H1 (cell line): Measurements from ENCODE around the gene POU2AF3. TPM values are rescaled to one million over a fixed set of nuclear protein-coding genes. Genes with fewer than 3 reads are reported as not detected.

Source experiments
- CTCF ChIA-PET: fragments of 300-600 bp; sonication (Branson Sonifier 250); formaldehyde crosslinking; loops from one replicate; lab custom pipeline; 2021; ENCODE audit not compliant: partially characterized antibody; lab: Charles Lee
- POLR2A ChIA-PET: fragments of 300-600 bp; sonication (Branson Sonifier 250); formaldehyde crosslinking; loops from one replicate; lab custom pipeline; 2021; ENCODE audit warnings: inconsistent platforms; ENCODE audit not compliant: partially characterized antibody; lab: Charles Lee
- DNase-seq, 2 experiments: peaks; one replicate each; pipeline versions ENCODE4 v3.0.0 to v3.0.0-alpha.2; 2010 to 2022; ENCODE audit warnings: low spot score in 2 of 2, low read depth in 1 of 2, mixed read lengths in 1 of 2
- FAIRE-seq: peaks from 2 replicates; lab custom pipeline; 2011; peaks lifted over from hg19 to GRCh38; lab: Jason Lieb, UNC
- H2AFZ ChIP-seq: 2 replicates; pipeline ENCODE4 v1.8.1; 2012; ENCODE audit warnings: low read length, inconsistent platforms
- H2AK5ac ChIP-seq: 2 replicates; pipeline ENCODE4 v1.6.1; 2013; ENCODE audit warnings: low read depth, low read length
- H2BK120ac ChIP-seq: replicated peaks from 2 replicates; pipeline ENCODE3; 2013; ENCODE audit warnings: low read depth, low read length, inconsistent platforms
- H2BK12ac ChIP-seq: 2 replicates; pipeline ENCODE4 v1.6.1; 2013; ENCODE audit warnings: low read depth, low read length
- H2BK15ac ChIP-seq: 2 replicates; pipeline ENCODE4 v1.6.1; 2013; ENCODE audit warnings: low read length
- H2BK20ac ChIP-seq: 2 replicates; pipeline ENCODE4 v1.6.1; 2013; ENCODE audit warnings: low read length
- H2BK5ac ChIP-seq: 2 replicates; pipeline ENCODE4 v1.6.1; 2013; ENCODE audit warnings: low read depth, low read length
- H3K14ac ChIP-seq: 2 replicates; pipeline ENCODE4 v1.6.1; 2013; ENCODE audit warnings: inconsistent platforms; ENCODE audit not compliant: insufficient read length
- H3K18ac ChIP-seq: 2 replicates; pipeline ENCODE4 v1.6.1; 2013; ENCODE audit warnings: low read length; ENCODE audit errors: extremely low read depth
- H3K23ac ChIP-seq: 2 replicates; pipeline ENCODE4 v1.6.1; 2013; ENCODE audit warnings: inconsistent platforms; ENCODE audit not compliant: insufficient read length
- H3K23me2 ChIP-seq: 2 replicates; pipeline ENCODE4 v1.6.1; 2013; ENCODE audit warnings: low read depth, low read length
- H3K27ac ChIP-seq: 2 replicates; pipeline ENCODE4 v1.6.1; 2011; ENCODE audit warnings: low read depth, low read length, inconsistent platforms
- H3K27me3 ChIP-seq, 4 experiments: replicated peaks in 1 of 4; 1 replicate in 1 of 4; 2 replicates in 3 of 4; pipeline versions ENCODE4 v1.6.1 to v1.8.1; 2011 to 2013; ENCODE audit warnings: low read length in 3 of 4, mild to moderate bottlenecking in 3 of 4, inconsistent platforms in 2 of 4, mixed read lengths in 2 of 4, moderate library complexity in 1 of 4; ENCODE audit not compliant: control insufficient read depth in 3 of 4, insufficient read depth in 3 of 4; ENCODE audit errors: extremely low read depth in 1 of 4
- H3K36me3 ChIP-seq, 4 experiments: 2 replicates each; pipeline versions ENCODE4 v1.6.1 to v1.8.1; 2011 to 2013; ENCODE audit warnings: mild to moderate bottlenecking in 4 of 4, low read length in 3 of 4, moderate library complexity in 2 of 4, control low read depth in 1 of 4, inconsistent platforms in 1 of 4; ENCODE audit not compliant: insufficient read depth in 4 of 4, control insufficient read depth in 2 of 4
- H3K4ac ChIP-seq: replicated peaks from 2 replicates; pipeline ENCODE3; 2013; ENCODE audit warnings: low read length, low read depth, mixed read lengths, inconsistent platforms; ENCODE audit not compliant: insufficient read length
- H3K4me1 ChIP-seq, 4 experiments: replicated peaks in 1 of 4; 1 replicate in 1 of 4; 2 replicates in 3 of 4; pipeline versions ENCODE4 v1.6.1 to v1.8.1; 2011 to 2013; ENCODE audit warnings: low read length in 3 of 4, inconsistent platforms in 2 of 4, mixed read lengths in 1 of 4; ENCODE audit not compliant: insufficient read depth in 4 of 4, control insufficient read depth in 3 of 4
- H3K4me2 ChIP-seq, 2 experiments: 2 replicates each; pipeline versions ENCODE4 v1.6.1 to v1.8.1; 2011 to 2013; ENCODE audit warnings: low read depth in 2 of 2, low read length in 2 of 2, control low read depth in 1 of 2, inconsistent platforms in 1 of 2, mild to moderate bottlenecking in 1 of 2; ENCODE audit not compliant: insufficient read depth in 1 of 2
- H3K4me3 ChIP-seq, 4 experiments: fragments of 200-600, 300-600 bp in 1 of 4; sonication (generic), shearing (Covaris generic), sonication (Bioruptor Twin) in 1 of 4; 2 replicates each; pipeline versions ENCODE4 v1.5.1 to v1.8.1; 2011 to 2016; ENCODE audit warnings: low read length in 4 of 4, low read depth in 3 of 4, control low read depth in 2 of 4, inconsistent platforms in 2 of 4, mild to moderate bottlenecking in 2 of 4, mixed read lengths in 1 of 4, moderate library complexity in 1 of 4; ENCODE audit not compliant: insufficient read depth in 2 of 4; ENCODE audit errors: extremely low read depth in 1 of 4
- H3K56ac ChIP-seq: replicated peaks from 2 replicates; pipeline ENCODE3; 2013; ENCODE audit warnings: low read depth, mild to moderate bottlenecking, mixed read lengths, low read length, inconsistent platforms; ENCODE audit not compliant: insufficient read length
- H3K79me1 ChIP-seq: 2 replicates; pipeline ENCODE4 v1.6.1; 2013; ENCODE audit warnings: low read depth, low read length, control low read depth
- H3K79me2 ChIP-seq, 2 experiments: 2 replicates each; pipeline versions ENCODE4 v1.6.1 to v1.8.1; 2012 to 2013; ENCODE audit warnings: low read length in 2 of 2, mild to moderate bottlenecking in 2 of 2, inconsistent platforms in 1 of 2; ENCODE audit not compliant: insufficient read depth in 2 of 2, control insufficient read depth in 1 of 2
- H3K9ac ChIP-seq, 4 experiments: replicated peaks in 1 of 4; 1 replicate in 1 of 4; 2 replicates in 3 of 4; pipeline versions ENCODE4 v1.6.1 to v1.8.1; 2011 to 2013; ENCODE audit warnings: low read depth in 3 of 4, low read length in 3 of 4, control low read depth in 2 of 4, mild to moderate bottlenecking in 2 of 4, moderate library complexity in 2 of 4, inconsistent platforms in 1 of 4; ENCODE audit errors: extremely low read depth in 1 of 4
- H3K9me3 ChIP-seq, 2 experiments: 2 replicates each; pipeline versions ENCODE4 v1.6.1 to v1.8.1; 2012 to 2013; ENCODE audit warnings: mild to moderate bottlenecking in 2 of 2, moderate library complexity in 2 of 2, control low read depth in 1 of 2, inconsistent platforms in 1 of 2, low read depth in 1 of 2, low read length in 1 of 2, mixed read lengths in 1 of 2; ENCODE audit not compliant: insufficient read depth in 2 of 2
- H4K20me1 ChIP-seq, 2 experiments: replicated peaks in 1 of 2; 2 replicates each; pipeline versions ENCODE3 to v1.8.1; 2011 to 2013; ENCODE audit warnings: inconsistent platforms in 2 of 2, low read length in 2 of 2, mild to moderate bottlenecking in 1 of 2; ENCODE audit not compliant: insufficient read depth in 2 of 2, control insufficient read depth in 1 of 2
- H4K5ac ChIP-seq: 2 replicates; pipeline ENCODE4 v1.6.1; 2013; ENCODE audit warnings: low read length, low read depth, mixed read lengths, inconsistent platforms; ENCODE audit not compliant: insufficient read length
- H4K8ac ChIP-seq: 2 replicates; pipeline ENCODE4 v1.8.0; 2013; ENCODE audit warnings: mild to moderate bottlenecking, moderate library complexity, low read length, inconsistent platforms; ENCODE audit not compliant: insufficient read depth; ENCODE audit errors: extremely low read depth
- H4K91ac ChIP-seq: replicated peaks from 2 replicates; pipeline ENCODE3; 2013; ENCODE audit warnings: low read length, mixed read lengths, inconsistent platforms; ENCODE audit not compliant: insufficient read length
- CTCF ChIP-seq, 3 experiments: IDR thresholded peaks; 1 replicate in 2 of 3; 2 replicates in 1 of 3; pipeline versions ENCODE4 v1.5.1 to v1.6.1; 2011; ENCODE audit warnings: low read length in 3 of 3, mild to moderate bottlenecking in 3 of 3, inconsistent platforms in 2 of 3, low read depth in 1 of 3, moderate library complexity in 1 of 3; ENCODE audit not compliant: insufficient read depth in 1 of 3; ENCODE audit errors: control extremely low read depth in 1 of 3
- EP300 ChIP-seq, 2 experiments: IDR thresholded peaks; 1 replicate in 1 of 2; 2 replicates in 1 of 2; pipeline ENCODE4 v1.6.1; 2011 to 2012; ENCODE audit warnings: low read depth in 2 of 2, low read length in 2 of 2, mild to moderate bottlenecking in 2 of 2, borderline replicate concordance in 1 of 2, inconsistent platforms in 1 of 2, moderate library complexity in 1 of 2
- FOSL1 ChIP-seq: IDR thresholded peaks from 2 replicates; pipeline ENCODE4 v1.6.1; 2011; ENCODE audit warnings: mild to moderate bottlenecking, low read depth, low read length, moderate library complexity; ENCODE audit not compliant: insufficient read depth
- HDAC2 ChIP-seq, 2 experiments: fragments of 300-600 bp in 1 of 2; sonication (generic) in 1 of 2; IDR thresholded peaks; 2 replicates each; pipeline ENCODE4 v1.6.1; 2011 to 2012; ENCODE audit warnings: low read depth in 2 of 2, low read length in 2 of 2, mild to moderate bottlenecking in 2 of 2, moderate library complexity in 2 of 2, borderline replicate concordance in 1 of 2, inconsistent platforms in 1 of 2
- HDAC6 ChIP-seq: IDR thresholded peaks from one replicate; pipeline ENCODE4 v1.7.1; 2012; ENCODE audit warnings: low read depth, mild to moderate bottlenecking, inconsistent platforms, low read length, moderate library complexity
- KDM1A ChIP-seq: fragments of 200-600, 300-600 bp; sonication (generic); IDR thresholded peaks from 2 replicates; pipeline ENCODE4 v1.7.1; 2016; ENCODE audit warnings: mild to moderate bottlenecking, low read length, borderline replicate concordance
- MAX ChIP-seq: IDR thresholded peaks from 2 replicates; pipeline ENCODE4 v1.6.1; 2012; ENCODE audit warnings: inconsistent platforms
- RFX5 ChIP-seq: IDR thresholded peaks from 2 replicates; pipeline ENCODE4 v1.6.1; 2011; ENCODE audit warnings: low read depth, low read length, improper control_type of control experiment, borderline replicate concordance
- SP2 ChIP-seq: IDR thresholded peaks from 2 replicates; pipeline ENCODE4 v1.6.1; 2012; ENCODE audit warnings: mild to moderate bottlenecking, low read length, inconsistent platforms
- SRF ChIP-seq: IDR thresholded peaks from 2 replicates; pipeline ENCODE4 v1.6.1; 2011; ENCODE audit warnings: mild to moderate bottlenecking, low read depth, low read length, moderate library complexity
- TBP ChIP-seq: IDR thresholded peaks from 2 replicates; pipeline ENCODE4 v1.6.1; 2011; ENCODE audit warnings: low read depth, low read length, improper control_type of control experiment
- WGBS, 2 experiments: shearing (Covaris generic) in 1 of 2; methylation state at CpG; one replicate each; pipeline versions ENCODE4 v1.1.6 to v1.1.7; 2013 to 2015; ENCODE audit warnings: low lambda C conversion rate in 2 of 2, mixed read lengths in 2 of 2, inconsistent platforms in 1 of 2, low coverage in 1 of 2, missing lambda C conversion rate in 1 of 2; ENCODE audit not compliant: insufficient replicate concordance in 2 of 2, insufficient coverage in 1 of 2, insufficient read length in 1 of 2; ENCODE audit errors: extremely low coverage in 1 of 2, missing lambda C conversion rate in 1 of 2; 5-methylcytosine and 5-hydroxymethylcytosine counted together
- polyA plus RNA-seq, 7 experiments: library from polyadenylated mRNA; depleted of rRNA in 3 of 7; stranded (reverse) in 5 of 7; unstranded in 2 of 7; fragments of >200 nt in 5 of 7; fragments of 200-250 nt in 2 of 7; gene quantifications; 1 replicate in 5 of 7; 2 replicates in 1 of 7; 4 replicates in 1 of 7; pipeline versions ENCODE4 v1.2.1 to v1.2.3, GENCODE V29; 2011 to 2013; ENCODE audit warnings: missing spikeins in 2 of 7, mixed read lengths in 2 of 7
- total RNA-seq: library from RNA; stranded (reverse); fragmentation: NEBNext Ultra II Directional; extraction: Animal tissue kit (Norgen Biotek cat#: 25700); gene quantifications from 2 replicates; pipeline ENCODE4 v1.2.1, GENCODE V29; 2021

POU2AF3 gene
- total and polyA plus RNA-seq, 2 of the 8 experiments (the other 6 are each of a cell fraction or from before 2014, with no cell fraction given): 1.2 to 5.7 TPM

DNA sequence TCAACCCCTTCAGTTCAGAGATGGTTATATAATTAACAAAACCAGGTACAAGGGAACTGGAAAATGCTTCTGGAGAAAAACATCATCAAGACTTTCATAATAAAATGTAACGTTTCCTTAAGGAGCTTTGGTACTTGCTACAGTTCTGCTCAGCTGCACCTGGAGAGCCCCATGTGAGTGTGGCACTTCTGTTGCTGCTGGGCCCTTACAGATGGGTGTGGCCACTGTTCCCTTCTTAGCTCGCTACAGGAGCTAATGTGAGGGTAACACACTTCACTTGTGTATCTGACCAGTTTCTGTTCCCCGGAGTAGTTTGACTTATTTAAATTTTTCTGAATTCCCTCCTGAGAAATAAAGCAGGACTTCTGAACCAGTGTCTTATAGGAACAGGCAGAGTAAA is 4.0 kb downstream of the POU2AF3 start:
- no peak for FAIRE-seq
- TF ChIP-seq HDAC6 (no peak), SRF (no peak), KDM1A (no peak), RFX5 (no peak), TBP (no peak), FOSL1 (no peak), SP2 (no peak), HDAC2 (IDR thresholded peaks at IDR 0.05; ENCODE audit: borderline replicate concordance in 1 of 2, low read depth in 2 of 2, low read length in 2 of 2) (no peak), MAX (no peak), EP300 (IDR thresholded peaks at IDR 0.05; ENCODE audit: borderline replicate concordance in 1 of 2, low read depth in 2 of 2, low read length in 2 of 2) (no peak), CTCF (IDR thresholded peaks at IDR 0.05; ENCODE audit: control extremely low read depth in 1 of 3, insufficient read depth in 1 of 3, low read depth in 1 of 3, low read length in 3 of 3) (no peak)

More for the DNA sequence above, 4.0 kb downstream of the POU2AF3 start:
- H2BK15ac ChIP-seq: no peak overlapping the region
- peaks cover 17% of the 10 kb centered on the region; the same call in 1 of the 2 replicates for H3K23me2 ChIP-seq
- H3K14ac ChIP-seq: no peak overlapping the region
- H3K79me2 ChIP-seq: no peaks in the 10 kb centered on the region
- H4K20me1 ChIP-seq: no peaks in the 10 kb centered on the region
- no peak overlapping the region for H3K56ac ChIP-seq
- DNase-seq: no peak
- no peak overlapping the region for H3K23ac ChIP-seq
- no peak overlapping the region for H3K18ac ChIP-seq
- H2AK5ac ChIP-seq: no peak overlapping the region
- 71% methylated on average over 3 of the region's 3 CpGs; no CpG with 5 or more reads in 1 of the 2 experiments for WGBS, 2 experiments
- peaks cover 1 to 9% (median 6%) of the 10 kb centered on the region in 4 experiments; a peak in 6 of 7 replicates for H3K4me1 ChIP-seq
- H3K79me1 ChIP-seq: no peaks in the 10 kb centered on the region
- H3K9ac ChIP-seq: no peak overlapping the region
- H3K4ac ChIP-seq: no peak overlapping the region
- H2AFZ ChIP-seq: no peak overlapping the region
- no peak overlapping the region for H3K4me3 ChIP-seq
- no peak overlapping the region for H4K5ac ChIP-seq
- no peaks in the 10 kb centered on the region for H3K9me3 ChIP-seq
- ChIA-PET POLR2A (no interaction called here), CTCF (interaction anchor here (0.6 to 2.0 kb wide), 9 partner anchors 19 to 253 kb away, joined by 3 to 10 read pairs (median 3); no protein-coding TSS in a partner anchor)
- H3K27ac ChIP-seq: no peak overlapping the region
- H2BK5ac ChIP-seq: no peak overlapping the region
- peaks cover 0 to 31% (median 16%) of the 10 kb centered on the region in 4 experiments; a peak in 5 of 7 replicates for H3K27me3 ChIP-seq
- H2BK12ac ChIP-seq: no peak overlapping the region
- no peak overlapping the region for H4K91ac ChIP-seq
- H2BK120ac ChIP-seq: no peak overlapping the region
- no peak overlapping the region for H2BK20ac ChIP-seq
- H3K4me2 ChIP-seq: no peak overlapping the region; a peak in 1 of 4 replicates
- H4K8ac ChIP-seq: no peak overlapping the region
- no peaks in the 10 kb centered on the region for H3K36me3 ChIP-seq
